GM19351 (cell line): Measurements from ENCODE around the gene GPRC5D.

ENCODE experiments used
- ATAC-seq: cut with Tn5 transposase; IDR thresholded peaks from one replicate; pipeline ENCODE4 v1.9.1; 2021; ENCODE audit warnings: mild to moderate bottlenecking, moderate library complexity; ENCODE audit not compliant: unreplicated experiment

Gene GPRC5D

DNA sequence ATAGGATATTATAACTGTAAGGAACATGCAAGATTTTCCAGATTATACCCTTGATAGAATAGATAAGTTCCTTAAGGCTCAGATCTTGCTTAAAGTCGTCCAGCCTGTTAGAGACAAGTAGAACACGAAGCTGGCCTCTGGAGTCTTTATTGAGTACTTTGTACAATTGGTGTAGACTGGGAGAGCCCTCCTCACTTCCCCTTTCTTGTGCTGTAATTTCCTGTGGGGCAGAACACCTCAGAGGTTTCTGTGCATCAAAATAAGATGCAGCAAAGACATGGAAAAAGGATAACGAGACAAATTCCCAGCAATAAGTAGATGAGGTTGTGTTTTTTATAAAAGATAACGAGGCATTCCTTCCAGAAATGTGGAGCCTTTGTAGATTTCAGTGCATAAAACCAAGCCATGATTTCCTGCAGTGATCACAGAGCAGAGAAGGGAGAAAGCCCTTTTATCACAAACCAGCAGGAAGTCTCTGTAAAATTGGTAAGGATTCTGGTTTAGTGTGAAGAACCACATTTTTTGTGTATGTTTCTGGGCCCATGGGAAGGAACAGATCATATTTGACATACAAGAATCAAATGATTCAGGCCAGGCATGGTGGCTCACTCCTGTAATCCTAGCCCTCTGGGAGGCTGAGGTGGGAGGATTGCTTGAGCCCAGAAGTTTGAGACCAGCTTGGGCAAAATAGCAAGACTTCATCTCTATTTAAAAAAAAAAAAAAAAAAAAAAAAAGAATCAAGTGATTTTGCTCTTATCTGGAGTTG lies 42.6 kb downstream of the GPRC5D start:
- peak; percentile 82 for ATAC-seq

DNA sequence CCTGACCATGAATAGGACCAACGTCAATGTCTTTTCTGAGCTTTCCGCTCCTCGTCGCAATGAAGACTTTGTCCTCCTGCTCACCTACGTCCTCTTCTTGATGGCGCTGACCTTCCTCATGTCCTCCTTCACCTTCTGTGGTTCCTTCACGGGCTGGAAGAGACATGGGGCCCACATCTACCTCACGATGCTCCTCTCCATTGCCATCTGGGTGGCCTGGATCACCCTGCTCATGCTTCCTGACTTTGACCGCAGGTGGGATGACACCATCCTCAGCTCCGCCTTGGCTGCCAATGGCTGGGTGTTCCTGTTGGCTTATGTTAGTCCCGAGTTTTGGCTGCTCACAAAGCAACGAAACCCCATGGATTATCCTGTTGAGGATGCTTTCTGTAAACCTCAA lies 43.3 kb downstream of the GPRC5D start:
- ATAC-seq = no peak

- no peak for ATAC-seq
Measured at GRCh38 chr12:12908252-12908651, 43.7 kb downstream of the GPRC5D start.

DNA sequence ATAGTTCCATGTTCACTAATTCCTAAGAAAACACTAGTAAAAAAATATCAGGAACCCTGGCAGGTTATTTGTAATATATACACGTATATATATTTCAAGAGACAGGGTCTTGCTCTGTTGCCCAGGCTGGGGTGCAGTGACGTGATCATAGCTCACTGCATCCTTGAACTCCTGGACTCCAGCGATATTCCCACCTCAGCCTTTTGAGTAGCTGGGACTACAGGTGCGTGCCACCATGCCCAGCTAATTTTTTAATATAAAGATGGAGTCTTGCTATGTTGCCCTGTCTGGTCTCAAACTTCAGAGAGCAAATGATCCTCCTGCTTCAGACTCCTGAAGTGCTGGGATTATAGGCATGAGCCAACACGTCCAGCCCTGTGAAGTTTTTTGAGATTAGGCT lies 44.4 kb downstream of the GPRC5D start:
- no peak for ATAC-seq

- no peak for ATAC-seq
Measured at GRCh38 chr12:12903642-12904609, 48.0 kb downstream of the GPRC5D start.

GRCh38 chr12:12902036-12902435 lies 49.9 kb downstream of the GPRC5D start:
- no peak for ATAC-seq

DNA sequence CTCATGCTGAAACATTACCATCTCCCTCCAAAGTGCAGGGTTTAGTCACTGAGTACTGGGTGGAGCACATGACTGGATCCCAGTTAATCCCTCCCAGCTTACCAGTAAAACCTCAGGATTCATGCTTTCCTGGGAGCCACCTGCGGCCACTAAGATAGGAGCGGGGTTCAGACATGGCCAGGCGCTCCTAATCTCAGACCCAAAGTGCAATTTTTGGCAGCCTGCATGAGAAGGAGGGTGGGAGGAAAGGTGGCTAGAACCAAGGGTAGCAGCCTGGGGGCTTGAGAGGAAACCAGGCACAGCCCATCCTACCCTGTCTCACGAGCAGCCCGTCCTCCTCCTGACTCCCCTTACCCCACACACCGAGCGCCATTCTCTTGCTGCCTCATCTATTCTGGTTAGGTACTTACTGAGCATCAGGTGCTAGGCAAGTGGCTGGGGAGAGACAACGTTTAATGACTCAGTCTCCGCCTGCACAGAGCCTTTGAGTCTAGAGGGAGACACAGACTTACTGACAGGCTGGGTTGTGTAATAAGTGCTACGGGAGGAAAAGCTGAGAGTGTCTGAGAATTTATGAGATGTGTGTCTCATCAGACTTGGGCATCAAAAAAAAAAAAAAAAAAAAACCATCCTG lies 50.7 kb downstream of the GPRC5D start:
- no peak for ATAC-seq

GRCh38 chr12:12900786-12901157 lies 51.2 kb downstream of the GPRC5D start:
- no peak for ATAC-seq

GRCh38 chr12:12899530-12900380 lies 52.2 kb downstream of the GPRC5D start:
- ATAC-seq = peak; percentile 96

GRCh38 chr12:12898911-12899511 lies 53.0 kb downstream of the GPRC5D start:
- no peak for ATAC-seq

- ATAC-seq = no peak
Measured at GRCh38 chr12:12898136-12898717, 53.7 kb downstream of the GPRC5D start.

DNA sequence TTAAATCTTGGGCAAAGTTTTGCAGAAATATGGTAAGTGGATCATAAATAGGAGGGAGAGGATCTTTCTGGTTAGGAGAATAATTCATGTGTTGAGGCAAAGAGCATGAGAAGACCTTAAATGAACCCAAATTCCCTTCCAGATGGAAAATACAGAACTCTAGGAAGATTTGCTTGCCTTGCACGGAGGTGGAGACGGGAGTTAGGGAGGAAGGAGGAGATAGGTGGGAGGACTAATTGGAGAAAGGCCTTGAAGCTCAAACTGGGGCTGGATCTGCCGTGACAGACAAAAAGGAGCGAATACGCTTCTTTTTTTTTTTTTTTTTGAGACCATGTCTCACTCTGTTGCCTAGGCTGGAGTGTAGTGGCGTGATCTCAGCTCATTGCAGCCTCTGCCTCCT lies 54.7 kb downstream of the GPRC5D start:
- ATAC-seq = no peak

DNA sequence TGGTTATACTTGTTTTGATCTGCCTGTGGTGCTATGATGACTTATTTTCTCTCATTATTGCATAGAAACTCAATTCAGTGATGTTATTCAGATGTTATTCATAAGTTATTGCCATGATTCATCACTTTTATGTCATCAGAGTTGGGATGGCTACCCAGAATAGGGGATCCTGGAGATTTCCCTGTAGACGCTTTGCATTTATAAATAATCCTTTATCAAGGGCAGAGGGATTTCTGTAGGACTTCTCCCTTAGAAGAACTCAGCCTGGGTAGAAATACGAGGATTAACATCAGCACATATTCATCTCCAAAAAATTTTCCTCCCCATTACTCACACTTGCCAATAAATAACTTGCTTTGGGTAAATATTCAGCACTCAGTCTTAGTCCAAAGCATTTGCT lies 55.7 kb downstream of the GPRC5D start:
- no peak for ATAC-seq

- ATAC-seq = no peak
Measured at GRCh38 chr12:12893438-12893837, 58.5 kb downstream of the GPRC5D start.

GRCh38 chr12:12892681-12893141 lies 59.3 kb downstream of the GPRC5D start:
- ATAC-seq = no peak

DNA sequence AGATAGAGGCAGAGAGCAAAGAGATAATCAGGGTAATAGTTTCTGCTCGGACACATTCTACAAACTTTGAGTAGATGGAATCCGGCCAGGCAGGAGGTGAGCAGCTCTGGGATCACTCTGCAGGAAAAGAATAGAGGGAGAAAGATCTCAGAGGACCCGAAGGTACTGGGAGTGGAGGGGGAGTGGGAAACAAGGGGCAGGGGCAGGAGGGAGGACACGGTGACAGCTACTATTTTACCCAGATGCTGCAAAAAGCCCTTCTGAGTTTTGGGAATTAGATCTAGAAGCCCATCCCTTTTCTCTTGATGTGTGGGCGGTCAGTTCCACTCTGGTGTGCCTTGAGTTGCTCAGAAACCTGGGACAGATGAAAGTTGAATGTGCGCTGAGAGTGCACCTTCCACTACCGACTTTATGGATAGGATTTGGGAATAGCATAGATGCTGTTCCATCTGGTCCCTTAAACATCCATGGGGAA lies 60.1 kb downstream of the GPRC5D start:
- ATAC-seq = no peak

DNA sequence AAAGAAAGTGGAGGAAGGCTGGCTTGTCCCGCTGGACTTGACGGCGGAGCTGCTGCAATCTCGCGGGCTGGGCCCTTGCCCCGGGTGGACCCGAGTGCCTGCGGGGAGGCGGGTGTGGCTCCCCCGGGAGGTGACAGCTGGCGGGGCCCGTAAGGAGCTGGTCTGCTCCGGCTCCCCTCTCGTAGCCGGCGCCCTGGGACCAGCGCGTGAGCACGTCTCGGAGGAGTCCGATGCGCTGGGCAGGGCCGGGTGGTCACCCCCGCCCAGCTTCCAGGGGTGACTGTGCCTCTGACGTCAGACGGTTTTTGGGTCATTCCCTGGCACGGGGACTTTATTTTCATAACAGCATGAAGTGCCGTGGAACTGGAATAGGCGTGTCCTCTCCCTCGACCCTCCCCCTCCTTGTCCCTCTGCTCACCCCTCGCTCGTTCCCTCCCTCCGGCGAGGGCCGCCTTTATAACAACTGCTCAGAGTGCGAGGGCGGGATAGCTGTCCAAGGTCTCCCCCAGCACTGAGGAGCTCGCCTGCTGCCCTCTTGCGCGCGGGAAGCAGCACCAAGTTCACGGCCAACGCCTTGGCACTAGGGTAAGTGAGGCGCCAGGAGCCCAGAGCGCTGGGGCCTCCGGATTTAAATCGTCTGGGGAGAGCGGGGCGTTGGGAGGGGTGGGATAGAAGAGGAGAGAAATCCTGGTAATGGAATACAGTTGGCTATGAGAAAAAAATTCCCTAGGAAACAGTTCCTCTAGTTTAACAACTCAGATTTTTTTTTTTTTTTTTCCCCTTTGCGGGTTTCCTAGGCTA lies 60.7 kb downstream of the GPRC5D start, which contains the start of gene GPRC5A:
TSS of gene GPRC5A (plus strand) at position 483 of the 801 bp plus-strand sequence. CDS start 16,688 bp downstream, outside the sequence.
- no peak for ATAC-seq
